ENCODE data around the gene PAPPA.

The PAPPA gene

GRCh38 chr9:116160676-116161571 lies 7.3 kb downstream of the PAPPA start:
- peaks cover 54% of the 10 kb centered on the region for H3K27me3 Mint-ChIP-seq
- H3K4me3 Mint-ChIP-seq: no peak overlapping the region
- ATAC-seq (no peak), DNase-seq (no peak)
- peaks cover under 1% of the 10 kb centered on the region for H3K4me1 Mint-ChIP-seq
- no peaks in the 10 kb centered on the region for H3K9me3 Mint-ChIP-seq
- H3K27ac Mint-ChIP-seq: no peak overlapping the region

- no peak for ATAC-seq
- DNase-seq: no peak
- Mint-ChIP-seq H3K9me3 (no peaks in the 10 kb centered on the region), H3K4me1 (no peaks in the 10 kb centered on the region), H3K4me3 (no peak overlapping the region), H3K27ac (no peak overlapping the region), H3K27me3 (peaks cover 40% of the 10 kb centered on the region)
Observed at GRCh38 chr9:116162241-116162781, 8.7 kb downstream of the PAPPA start.

GRCh38 chr9:116163293-116164055 lies 9.9 kb downstream of the PAPPA start:
- ATAC-seq (no peak), DNase-seq (no peak)
- H3K4me3 Mint-ChIP-seq: no peak overlapping the region
- H3K4me1 Mint-ChIP-seq: no peaks in the 10 kb centered on the region
- no peak overlapping the region for H3K27ac Mint-ChIP-seq
- H3K9me3 Mint-ChIP-seq: no peaks in the 10 kb centered on the region
- peaks cover 28% of the 10 kb centered on the region for H3K27me3 Mint-ChIP-seq

GRCh38 chr9:116165912-116166311 lies 12.3 kb downstream of the PAPPA start:
- Mint-ChIP-seq H3K9me3 (no peaks in the 10 kb centered on the region), H3K27me3 (peaks cover 13% of the 10 kb centered on the region), H3K4me3 (no peak overlapping the region), H3K4me1 (no peaks in the 10 kb centered on the region), H3K27ac (no peak overlapping the region)
- DNase-seq (no peak), ATAC-seq (no peak)

GRCh38 chr9:116166713-116167112 lies 13.1 kb downstream of the PAPPA start:
- ATAC-seq (no peak), DNase-seq (no peak)
- Mint-ChIP-seq H3K4me3 (no peak overlapping the region), H3K9me3 (no peaks in the 10 kb centered on the region), H3K27ac (no peak overlapping the region), H3K27me3 (peaks cover 5% of the 10 kb centered on the region), H3K4me1 (no peaks in the 10 kb centered on the region)

GRCh38 chr9:116168231-116168630 lies 14.6 kb downstream of the PAPPA start:
- Mint-ChIP-seq H3K9me3 (peaks cover 0 to 7% of the 10 kb centered on the region in 2 donors), H3K27ac (no peak overlapping the region), H3K4me3 (no peak overlapping the region), H3K27me3 (peaks cover 14% of the 10 kb centered on the region), H3K4me1 (no peaks in the 10 kb centered on the region)
- ATAC-seq (no peak), DNase-seq (no peak)

GRCh38 chr9:116172216-116172615 lies 18.6 kb downstream of the PAPPA start:
- DNase-seq (no peak), ATAC-seq (no peak)
- no peak overlapping the region for H3K4me3 Mint-ChIP-seq
- peaks cover 14% of the 10 kb centered on the region for H3K27me3 Mint-ChIP-seq
- no peak overlapping the region for H3K27ac Mint-ChIP-seq
- no peaks in the 10 kb centered on the region for H3K4me1 Mint-ChIP-seq
- H3K9me3 Mint-ChIP-seq: peaks cover 0 to 7% of the 10 kb centered on the region in 2 donors

GRCh38 chr9:116174347-116174746 lies 20.8 kb downstream of the PAPPA start:
- ATAC-seq (no peak), DNase-seq (no peak)
- no peak overlapping the region for H3K4me3 Mint-ChIP-seq
- H3K4me1 Mint-ChIP-seq: no peaks in the 10 kb centered on the region
- peaks cover 14% of the 10 kb centered on the region for H3K27me3 Mint-ChIP-seq
- H3K27ac Mint-ChIP-seq: no peak overlapping the region
- H3K9me3 Mint-ChIP-seq: peaks cover 0 to 7% of the 10 kb centered on the region in 2 donors

GRCh38 chr9:116175614-116176013 lies 22.0 kb downstream of the PAPPA start:
- H3K27me3 Mint-ChIP-seq: peaks cover 12% of the 10 kb centered on the region
- H3K4me1 Mint-ChIP-seq: no peaks in the 10 kb centered on the region
- H3K27ac Mint-ChIP-seq: no peak overlapping the region
- peaks cover 0 to 7% of the 10 kb centered on the region in 2 donors for H3K9me3 Mint-ChIP-seq
- no peak overlapping the region for H3K4me3 Mint-ChIP-seq
- ATAC-seq (no peak), DNase-seq (no peak)

GRCh38 chr9:116178481-116179211 lies 25.1 kb downstream of the PAPPA start:
- DNase-seq (no peak), ATAC-seq (no peak)
- no peaks in the 10 kb centered on the region for H3K9me3 Mint-ChIP-seq
- H3K4me1 Mint-ChIP-seq: no peaks in the 10 kb centered on the region
- no peaks in the 10 kb centered on the region for H3K27me3 Mint-ChIP-seq
- H3K4me3 Mint-ChIP-seq: no peak overlapping the region
- no peak overlapping the region for H3K27ac Mint-ChIP-seq

- H3K4me3 Mint-ChIP-seq: no peak overlapping the region
- ATAC-seq (no peak), DNase-seq (no peak)
- no peaks in the 10 kb centered on the region for H3K27me3 Mint-ChIP-seq
- no peaks in the 10 kb centered on the region for H3K4me1 Mint-ChIP-seq
- no peak overlapping the region for H3K27ac Mint-ChIP-seq
- H3K9me3 Mint-ChIP-seq: no peaks in the 10 kb centered on the region
Observed at GRCh38 chr9:116179568-116179967, 26.0 kb downstream of the PAPPA start.

- Mint-ChIP-seq H3K4me1 (no peaks in the 10 kb centered on the region), H3K9me3 (peaks cover 0 to 8% of the 10 kb centered on the region in 2 donors), H3K27ac (no peak overlapping the region), H3K4me3 (no peak overlapping the region), H3K27me3 (no peaks in the 10 kb centered on the region)
- DNase-seq (no peak), ATAC-seq (no peak)
Observed at GRCh38 chr9:116181853-116182610, 28.4 kb downstream of the PAPPA start.

GRCh38 chr9:116182876-116183275 lies 29.3 kb downstream of the PAPPA start:
- Mint-ChIP-seq H3K4me1 (no peaks in the 10 kb centered on the region), H3K9me3 (peaks cover 0 to 11% of the 10 kb centered on the region in 2 donors), H3K27me3 (no peaks in the 10 kb centered on the region), H3K4me3 (no peak overlapping the region), H3K27ac (no peak overlapping the region)
- DNase-seq (no peak), ATAC-seq (no peak)

- Mint-ChIP-seq H3K27ac (no peak overlapping the region), H3K4me1 (no peaks in the 10 kb centered on the region), H3K27me3 (no peaks in the 10 kb centered on the region), H3K4me3 (no peak overlapping the region), H3K9me3 (peaks cover 0 to 11% of the 10 kb centered on the region in 2 donors)
- ATAC-seq (no peak), DNase-seq (no peak)
Observed at GRCh38 chr9:116187570-116188170, 34.1 kb downstream of the PAPPA start.

Measured in stimulated activated naive CD8-positive, alpha-beta T cell treated with anti-CD3 and anti-CD28 coated beads, Interleukin-15, amount 100 ng/mL, for 72 hours (primary cell).